Stimulated activated CD4-positive, alpha-beta T cell treated with anti-CD3 and anti-CD28 coated beads, Interleukin-15, amount 100 ng/mL, for 48 hours (primary cell): ENCODE data around the gene ARHGAP4.
A peak's percentile ranks its signal among the peaks of the same experiment; 100 is the strongest.

Source experiments
- DNase-seq, 2 donors: peaks; one replicate each; pipeline ENCODE4 v3.0.0-alpha.2; 2020; ENCODE audit warnings: low read depth in 2 of 2

The ARHGAP4 gene

DNA sequence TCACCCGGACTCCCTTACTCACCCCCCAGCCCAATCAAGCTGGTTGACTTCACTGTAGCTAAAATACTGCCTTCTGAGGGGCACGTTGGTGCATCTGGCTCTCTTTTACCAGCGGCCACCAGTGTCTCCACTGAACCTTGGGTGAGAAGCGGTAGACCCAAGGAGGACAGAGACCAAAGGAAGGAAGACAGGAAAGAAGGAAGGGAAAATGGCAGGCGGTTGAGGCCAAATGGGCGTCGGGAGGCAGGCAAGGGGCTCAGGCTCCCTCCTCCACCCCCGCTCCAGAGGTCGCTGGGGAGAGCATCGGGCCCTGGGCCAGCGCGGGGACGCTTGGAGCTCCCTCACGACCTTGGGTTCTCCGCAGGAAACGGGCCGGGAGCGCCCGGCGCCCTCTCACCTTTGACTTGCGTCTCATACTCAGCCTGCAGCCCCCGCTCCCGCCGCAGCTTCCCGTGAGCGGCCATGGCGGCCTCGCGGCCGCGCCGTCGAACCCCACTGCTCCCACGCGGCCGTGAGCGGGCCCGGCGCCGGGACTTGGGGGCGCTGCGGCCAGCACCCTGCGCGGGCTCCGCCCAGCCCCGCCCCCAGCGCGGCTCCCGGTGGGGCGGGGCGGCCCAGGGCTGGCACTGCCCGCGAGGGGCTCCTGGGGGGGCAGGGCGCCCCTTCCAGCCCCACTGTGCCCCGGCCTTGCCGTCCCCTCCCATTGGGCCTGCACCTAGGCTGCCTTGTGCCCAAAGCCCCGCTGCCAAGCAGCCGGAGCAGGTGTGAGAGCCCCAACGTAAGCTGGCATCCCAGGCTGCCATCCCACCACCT is at the start of gene ARHGAP4:
Gene ARHGAP4, minus strand, starts transcription at position 526 of the 813 bp plus-strand sequence. Its CDS starts 62 bp downstream, at position 464.
- DNase-seq: peak in 1 of 2 donors; percentile 52

GRCh38 chrX:153974726-153975286 is 48.7 kb upstream of the ARHGAP4 start:
- DNase-seq: no peak

- no peak for DNase-seq
These were observed 48.1 kb upstream of the ARHGAP4 start for GRCh38 chrX:153974003-153974725.

DNA sequence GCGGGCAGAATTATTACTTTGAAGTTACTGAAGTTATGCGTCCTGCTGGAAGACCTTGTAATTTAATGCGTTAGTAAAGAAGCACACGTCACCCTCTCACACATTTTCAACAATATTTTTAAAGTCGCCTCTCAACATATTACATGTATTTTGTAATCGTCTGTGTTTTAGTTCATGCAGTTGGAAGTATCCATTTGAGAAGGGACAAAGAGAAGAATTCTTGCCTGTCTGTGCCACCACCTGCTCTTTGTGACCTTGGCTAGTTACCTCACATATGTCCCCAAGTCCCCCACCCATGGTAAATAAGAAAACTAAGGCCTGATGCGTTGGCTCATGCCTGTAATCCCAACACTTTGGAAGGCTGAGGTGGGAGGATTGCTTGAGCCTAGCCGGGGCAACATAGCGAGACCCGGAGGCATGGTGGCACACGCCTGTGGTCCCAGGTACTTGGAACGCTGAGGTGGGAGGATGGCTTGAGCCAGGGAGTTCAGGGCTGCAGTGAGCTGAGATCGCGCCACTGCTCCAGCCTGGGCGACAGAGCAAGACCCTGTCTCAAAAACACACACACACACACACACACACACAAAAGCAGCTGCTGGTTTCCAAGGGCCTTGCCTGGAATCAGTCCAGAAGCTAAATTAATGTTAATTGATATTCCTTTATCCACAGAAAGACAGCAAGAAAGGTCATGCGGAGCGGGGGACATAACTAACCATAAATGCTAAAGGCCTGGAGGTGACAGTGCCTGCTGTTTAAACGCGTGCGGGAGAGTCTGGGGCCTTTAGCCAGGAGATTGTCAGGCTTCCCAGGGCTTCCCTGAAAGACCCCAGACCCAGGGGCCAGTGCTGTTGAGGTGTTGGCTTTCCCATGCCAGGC is 47.3 kb upstream of the ARHGAP4 start:
- DNase-seq: no peak

GRCh38 chrX:153972368-153973126 is 46.5 kb upstream of the ARHGAP4 start, which contains the start of gene TMEM187:
TMEM187 (plus strand) TSS chrX:153972754; CDS start chrX:153982063, 9,309 bp downstream.
- DNase-seq: peak; percentile 78 to 86

- peak; percentile 84 to 93 for DNase-seq
These were observed 45.6 kb upstream of the ARHGAP4 start, which contains the start of gene HCFC1 for GRCh38 chrX:153971450-153972367. HCFC1 (minus strand) TSS chrX:153971818; CDS start chrX:153970840, 978 bp downstream.

DNA sequence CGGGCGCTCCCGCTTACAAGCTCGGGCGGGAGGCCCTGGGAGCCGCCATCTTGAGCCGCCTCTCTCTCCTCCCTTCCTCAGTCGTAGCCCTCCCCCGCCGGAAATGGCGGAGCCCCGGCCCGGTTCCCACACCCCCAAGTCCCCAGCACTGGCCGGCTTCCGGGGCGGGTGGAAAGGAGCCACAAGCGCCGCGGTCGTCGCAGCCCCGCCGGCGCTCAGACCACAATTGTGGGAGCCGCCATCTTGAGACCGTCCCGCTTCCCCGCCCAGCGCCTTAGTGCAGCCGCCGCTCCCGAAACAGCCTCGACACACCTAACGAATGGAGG is 45.0 kb upstream of the ARHGAP4 start:
- peak; percentile 78 to 93 for DNase-seq

- DNase-seq: no peak
These were observed 44.5 kb upstream of the ARHGAP4 start for GRCh38 chrX:153970357-153971123.

DNA sequence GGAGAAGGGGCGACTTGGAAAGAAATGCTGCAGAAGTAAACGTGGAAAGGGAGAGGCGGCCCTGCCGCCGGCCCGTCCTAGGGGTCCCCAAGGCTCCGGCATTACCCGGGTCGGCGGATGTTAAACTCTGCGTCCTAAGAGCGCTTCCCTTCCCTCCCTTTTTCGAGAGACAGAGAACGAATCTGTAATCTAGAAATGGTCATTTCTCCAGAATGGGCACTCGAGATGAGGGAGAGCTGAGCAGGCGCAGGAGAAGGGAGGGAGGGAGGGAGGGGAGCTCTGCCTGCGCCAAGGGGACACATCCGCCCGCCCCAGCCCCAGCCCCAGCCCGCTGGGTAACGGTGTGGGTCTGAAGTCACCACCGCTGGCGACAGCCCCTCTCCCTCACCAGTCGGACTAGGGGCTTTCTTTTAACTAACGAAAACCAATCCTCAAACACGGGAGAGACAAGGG is 43.9 kb upstream of the ARHGAP4 start:
- DNase-seq: no peak

DNA sequence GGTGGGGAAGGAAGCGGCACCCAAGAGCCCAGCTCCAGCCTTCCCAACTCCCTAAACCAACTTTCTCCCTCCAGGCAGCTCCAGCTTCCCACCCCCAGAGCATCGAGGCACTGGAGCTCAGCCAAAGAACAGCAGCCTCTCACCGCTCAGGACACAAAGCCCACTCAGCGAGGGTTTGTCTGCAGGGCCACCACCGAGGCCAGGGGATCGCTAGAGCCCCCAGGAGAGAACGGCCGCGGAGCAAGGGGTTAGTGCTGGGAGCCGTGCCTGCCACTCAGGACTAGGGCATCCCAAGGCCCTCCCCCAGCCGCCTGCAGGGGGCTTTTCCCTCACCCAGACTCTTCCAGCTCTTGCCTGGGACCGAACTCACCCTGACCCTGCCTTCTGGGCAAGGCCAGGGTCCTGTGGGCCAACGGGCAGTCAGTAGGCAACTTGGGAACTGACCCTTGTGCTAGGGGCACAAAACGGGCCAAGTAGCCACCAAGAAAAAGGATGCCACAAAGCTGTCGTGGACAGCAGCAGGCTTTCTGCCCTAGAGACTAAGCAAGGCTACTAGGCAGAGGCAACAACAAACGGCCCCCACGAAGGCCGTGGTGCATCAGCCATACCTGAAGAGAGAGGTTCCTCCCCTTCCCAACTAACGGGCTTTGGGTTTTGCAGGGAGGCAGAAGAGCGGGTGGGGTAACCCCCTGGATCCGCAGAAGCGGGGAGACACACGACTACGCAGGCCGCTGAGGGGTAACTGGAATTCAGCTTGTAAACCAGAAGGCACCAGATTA is 43.2 kb upstream of the ARHGAP4 start:
- DNase-seq: no peak

GRCh38 chrX:153968754-153969124 is 42.7 kb upstream of the ARHGAP4 start:
- DNase-seq: no peak

GRCh38 chrX:153968255-153968654 is 42.2 kb upstream of the ARHGAP4 start:
- no peak for DNase-seq

GRCh38 chrX:153967536-153968224 is 41.6 kb upstream of the ARHGAP4 start:
- DNase-seq: no peak

- no peak for DNase-seq
These were observed 40.9 kb upstream of the ARHGAP4 start for GRCh38 chrX:153966841-153967535.

- DNase-seq: no peak
These were observed 40.2 kb upstream of the ARHGAP4 start for GRCh38 chrX:153966283-153966688.

DNA sequence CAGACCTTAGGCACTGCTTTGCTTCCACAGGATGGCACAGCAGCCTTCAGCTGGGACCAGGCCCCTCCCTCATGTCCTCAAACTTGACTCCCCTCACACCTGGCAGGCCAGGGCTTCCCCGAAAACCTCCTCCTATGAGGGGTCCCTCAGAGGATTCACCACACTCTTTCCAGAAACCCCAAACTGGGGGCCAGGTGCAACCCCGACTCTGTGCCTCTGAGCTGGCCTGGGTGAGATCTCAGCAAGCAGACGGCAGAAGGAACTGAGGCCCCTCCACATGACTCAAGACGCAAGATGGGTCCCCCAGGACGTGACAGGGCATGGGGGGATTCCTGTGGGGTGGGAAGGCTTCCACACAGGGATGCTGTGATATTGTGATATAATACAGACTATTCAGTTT is 39.3 kb upstream of the ARHGAP4 start:
- no peak for DNase-seq

GRCh38 chrX:153964105-153964504 is 38.0 kb upstream of the ARHGAP4 start:
- no peak for DNase-seq
